Skeletal muscle tissue (tissue), 4 donors: ENCODE data around the gene LY9. TPM values are rescaled to one million over a fixed set of nuclear protein-coding genes. Genes with fewer than 3 reads are reported as not detected.
"Not testable (repeated sequence)": the region's sequence is repeated elsewhere in the genome, so short reads cannot be mapped to it uniquely, and the experiment has no call there.

Source experiments
- H3K27ac ChIP-seq: one replicate; pipeline ENCODE4 v1.7.0; 2013; ENCODE audit warnings: mild to moderate bottlenecking, low read depth, low read length, inconsistent platforms
- H3K27me3 ChIP-seq, 3 donors: one replicate each; pipeline ENCODE4 v1.7.0; 2013; ENCODE audit warnings: low read length in 3 of 3; ENCODE audit not compliant: control insufficient read depth in 3 of 3, insufficient read depth in 3 of 3
- H3K36me3 ChIP-seq, 3 donors: one replicate each; pipeline ENCODE4 v1.7.0; 2013; ENCODE audit warnings: low read length in 3 of 3; ENCODE audit not compliant: control insufficient read depth in 3 of 3, insufficient read depth in 3 of 3
- H3K4me1 ChIP-seq, 3 donors: one replicate each; pipeline ENCODE4 v1.7.0; 2013; ENCODE audit warnings: low read length in 3 of 3, mild to moderate bottlenecking in 3 of 3; ENCODE audit not compliant: control insufficient read depth in 3 of 3, insufficient read depth in 3 of 3
- H3K4me3 ChIP-seq, 3 donors: one replicate each; pipeline ENCODE4 v1.7.0; 2013; ENCODE audit warnings: low read length in 3 of 3
- H3K9ac ChIP-seq, 3 donors: one replicate each; pipeline ENCODE4 v1.7.0; 2013; ENCODE audit warnings: low read length in 3 of 3, mild to moderate bottlenecking in 3 of 3, moderate library complexity in 2 of 3, low read depth in 1 of 3
- H3K9me3 ChIP-seq, 3 donors: one replicate each; pipeline ENCODE4 v1.7.0; 2013; ENCODE audit warnings: low read length in 3 of 3; ENCODE audit not compliant: control insufficient read depth in 3 of 3
- total RNA-seq: library from RNA; depleted of rRNA; stranded (reverse); fragments of >200 nt; gene quantifications from one replicate; pipeline ENCODE4 v1.2.3, GENCODE V29; 2014
- donor health status: Osteomylitis.

Gene LY9
- total RNA-seq, 1 donor from 2014 or later = not detected

DNA sequence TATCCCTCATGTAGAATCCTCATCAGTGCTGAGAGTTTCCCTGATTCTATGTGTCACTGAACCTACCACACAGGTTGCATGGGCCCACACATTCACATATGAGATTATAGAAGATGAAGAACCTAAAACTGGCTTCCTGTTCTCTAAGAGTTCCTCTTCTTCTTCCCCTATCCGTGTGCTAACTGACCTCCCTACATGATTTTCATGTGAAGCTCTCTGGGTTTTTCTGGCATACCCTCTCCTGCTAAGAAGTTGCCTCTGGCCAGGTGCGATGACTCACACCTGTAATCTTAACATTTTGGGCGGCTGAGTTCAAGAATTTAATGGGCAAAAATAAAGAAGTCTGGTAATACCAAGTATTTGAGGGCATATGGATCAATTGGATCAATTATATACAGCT is 72.2 kb downstream of the LY9 start:
- H3K27ac ChIP-seq = no peak overlapping the region
- H3K4me1 ChIP-seq = no peaks in the 10 kb centered on the region
- no peak overlapping the region for H3K9ac ChIP-seq
- no peak overlapping the region for H3K4me3 ChIP-seq
- H3K27me3 ChIP-seq = no peaks in the 10 kb centered on the region
- peaks cover 0 to under 1% (median 0%) of the 10 kb centered on the region in 3 donors for H3K9me3 ChIP-seq
- no peaks in the 10 kb centered on the region for H3K36me3 ChIP-seq

DNA sequence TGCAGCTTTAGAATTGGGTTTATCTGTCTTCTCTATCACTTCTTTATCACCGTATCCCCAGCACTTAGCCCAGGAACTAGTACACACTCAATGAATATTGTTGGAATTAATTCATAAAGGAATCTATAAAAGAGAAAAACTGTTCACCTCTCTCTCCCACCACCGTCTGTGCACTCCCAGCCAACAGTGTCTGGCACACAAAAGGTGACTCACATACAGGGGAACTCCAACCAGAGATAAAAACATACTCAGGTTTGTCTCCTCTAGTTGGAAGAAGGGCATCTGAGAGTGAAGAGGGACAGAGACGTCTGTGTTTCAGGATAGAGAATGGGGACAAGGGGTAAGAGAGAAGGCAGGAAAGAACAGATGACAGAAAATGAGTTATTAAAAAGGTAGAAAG is 79.0 kb downstream of the LY9 start:
- Histone ChIP-seq H3K36me3 (no peaks in the 10 kb centered on the region), H3K27ac (no peak overlapping the region), H3K4me1 (no peaks in the 10 kb centered on the region), H3K9me3 (peaks cover 0 to 2% (median 0%) of the 10 kb centered on the region in 3 donors), H3K9ac (no peak overlapping the region), H3K4me3 (no peak overlapping the region), H3K27me3 (no peaks in the 10 kb centered on the region)

DNA sequence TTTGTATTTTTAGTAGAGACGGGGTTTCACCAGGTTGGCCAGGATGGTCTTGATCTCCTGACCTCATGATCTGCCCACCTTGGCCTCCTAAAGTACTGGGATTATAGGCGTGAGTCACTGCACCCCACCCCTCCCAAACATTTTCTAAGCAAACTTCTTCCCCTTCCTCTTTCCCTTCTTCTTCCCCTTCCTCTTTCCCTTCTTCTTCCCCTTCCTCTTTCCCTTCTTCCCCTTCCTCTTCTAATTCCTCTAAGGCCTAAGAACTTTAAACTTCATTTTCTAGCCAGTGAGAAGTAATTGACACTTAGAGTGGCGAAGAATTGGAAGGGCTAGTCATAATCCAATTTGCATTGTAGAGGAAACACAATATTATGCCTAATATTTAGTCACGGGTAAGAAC is 79.6 kb downstream of the LY9 start:
- not testable (repeated sequence) for H3K27ac ChIP-seq, H3K4me3 ChIP-seq, H3K9me3 ChIP-seq, H3K9ac ChIP-seq, H3K27me3 ChIP-seq, H3K36me3 ChIP-seq, H3K4me1 ChIP-seq

DNA sequence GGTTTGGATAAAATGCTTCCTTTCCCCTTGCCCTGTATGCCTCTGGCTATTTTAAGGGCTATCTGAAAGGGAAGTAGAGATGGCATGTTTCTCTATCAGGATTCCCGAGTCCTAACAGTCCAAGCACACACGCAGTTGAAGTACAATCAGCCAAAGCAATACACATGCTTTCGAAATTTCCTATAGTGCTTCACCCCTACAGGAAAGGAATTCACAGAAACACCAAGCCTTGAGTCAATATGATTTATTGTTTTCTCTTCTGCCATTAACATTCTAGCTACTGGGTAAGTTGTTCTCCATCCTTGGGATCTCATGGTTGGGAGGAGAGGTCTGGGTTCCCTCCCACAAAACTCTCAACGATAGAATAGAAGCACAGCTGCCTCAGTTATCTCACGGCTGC is 80.3 kb downstream of the LY9 start:
- Histone ChIP-seq H3K36me3 (no peaks in the 10 kb centered on the region), H3K27ac (no peak overlapping the region), H3K9ac (no peak overlapping the region), H3K27me3 (no peaks in the 10 kb centered on the region), H3K9me3 (peaks cover 0 to 2% (median 0%) of the 10 kb centered on the region in 3 donors), H3K4me3 (no peak overlapping the region), H3K4me1 (no peaks in the 10 kb centered on the region)

DNA sequence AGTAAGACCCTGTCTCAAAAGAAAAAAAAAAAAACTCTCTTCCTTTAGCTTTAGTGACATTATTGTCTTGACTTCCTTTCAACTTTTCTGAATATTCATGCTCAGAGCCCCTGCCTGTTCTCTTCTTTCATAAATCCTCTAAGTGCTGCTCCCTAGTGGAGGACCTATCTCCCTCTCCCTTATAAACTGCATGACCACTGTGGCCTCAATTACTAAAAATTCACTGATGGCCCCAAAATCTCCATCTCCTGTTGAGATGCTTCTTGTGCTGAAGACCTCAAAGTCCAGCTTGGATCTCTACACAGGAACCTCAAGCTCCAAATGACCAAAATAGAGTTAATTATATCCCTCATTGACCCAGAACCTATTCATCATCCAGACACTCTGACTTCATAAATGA is 81.2 kb downstream of the LY9 start:
- H3K9ac ChIP-seq = no peak overlapping the region
- H3K4me1 ChIP-seq = no peaks in the 10 kb centered on the region
- H3K4me3 ChIP-seq = no peak overlapping the region
- no peaks in the 10 kb centered on the region for H3K27me3 ChIP-seq
- H3K36me3 ChIP-seq = no peaks in the 10 kb centered on the region
- peaks cover 0 to 2% (median 0%) of the 10 kb centered on the region in 3 donors for H3K9me3 ChIP-seq
- no peak overlapping the region for H3K27ac ChIP-seq

Other genes starting within 250 kb of the LY9 start
- 3.1 TPM for gene CD84, start 216.7 kb upstream of the LY9 start, total RNA-seq
- not detected for gene SLAMF1, start 149.1 kb upstream of the LY9 start, total RNA-seq
- gene CD48, start 84.4 kb upstream of the LY9 start, total RNA-seq = 5.2 TPM
- gene SLAMF7, start 56.9 kb upstream of the LY9 start, total RNA-seq = 0.52 TPM
- gene CD244, start 66.7 kb downstream of the LY9 start, total RNA-seq = 1.6 TPM
- not detected for gene ITLN1, start 89.0 kb downstream of the LY9 start, total RNA-seq
- gene ITLN2, start 158.6 kb downstream of the LY9 start, total RNA-seq = not detected
- gene F11R, start 225.0 kb downstream of the LY9 start, total RNA-seq = 10.4 TPM
- gene TSTD1, start 242.8 kb downstream of the LY9 start, total RNA-seq = 27.7 TPM
- 66.3 TPM for gene USF1, start 249.8 kb downstream of the LY9 start, total RNA-seq